Transverse colon (tissue), 4 donors: ENCODE data around the gene CLN5. TPM values are rescaled to one million over a fixed set of nuclear protein-coding genes. Genes with fewer than 3 reads are reported as not detected.
A peak's percentile ranks its signal among the peaks of the same experiment; 100 is the strongest.

ENCODE experiments used
- DNase-seq: peaks from one replicate; pipeline ENCODE4 v3.0.0-alpha.2; 2019
- H3K27ac ChIP-seq, 4 donors: fragments of 200-600 bp; sonication (generic); 2 replicates each; pipeline ENCODE4 v1.5.1; 2016 to 2018; ENCODE audit warnings: inconsistent platforms in 4 of 4
- H3K27me3 ChIP-seq: fragments of 200-600 bp; sonication (generic); 2 replicates; pipeline ENCODE4 v1.5.1; 2017; ENCODE audit warnings: inconsistent platforms
- H3K36me3 ChIP-seq, 4 donors: fragments of 200-600 bp; sonication (generic); 2 replicates each; pipeline ENCODE4 v1.5.1; 2017 to 2019; ENCODE audit warnings: inconsistent platforms in 4 of 4
- H3K4me1 ChIP-seq, 4 donors: fragments of 200-600 bp; sonication (generic); 2 replicates each; pipeline ENCODE4 v1.5.1; 2017 to 2020; ENCODE audit warnings: inconsistent platforms in 4 of 4
- H3K4me3 ChIP-seq, 4 donors: fragments of 200-600 bp; sonication (generic); 1 replicate in 1 of 4; 2 replicates in 3 of 4; pipeline versions ENCODE4 v1.5.1 to v1.6.1; 2017 to 2019; ENCODE audit warnings: inconsistent platforms in 4 of 4
- H3K9me3 ChIP-seq, 2 donors: fragments of 200-600 bp; sonication (generic); 2 replicates each; pipeline ENCODE4 v1.5.1; 2017 to 2019; ENCODE audit warnings: inconsistent platforms in 2 of 2
- EP300 ChIP-seq: sonication (generic); formaldehyde crosslinking; IDR thresholded peaks from one replicate; pipeline ENCODE4 v1.6.1; 2017; ENCODE audit warnings: antibody characterized with exemption, low read depth
- POLR2A ChIP-seq: fragments of 450-650 bp; IDR thresholded peaks from one replicate; pipeline ENCODE4 v1.6.1; 2016; ENCODE audit warnings: antibody characterized with exemption, mild to moderate bottlenecking, moderate library complexity
- POLR2AphosphoS5 ChIP-seq, 3 donors: sonication (generic); formaldehyde crosslinking; IDR thresholded peaks; one replicate each; pipeline ENCODE4 v1.6.1; 2016; ENCODE audit warnings: antibody characterized with exemption in 3 of 3
- WGBS, 2 donors: methylation state at CpG; one replicate each; pipeline ENCODE4 v1.1.5; 2018; ENCODE audit warnings: low coverage in 1 of 2; 5-methylcytosine and 5-hydroxymethylcytosine counted together
- in situ Hi-C, 4 donors: fragments of 200-750 bp; cut with MboI; loops; one replicate each; pipeline versions ENCODE4 v1.15.0 to v1.15.1; 2017; ENCODE audit warnings: low sequenced_read_pairs in 3 of 4, low pct_ligation_motif_present in 1 of 4, low pct_unique_long_range_greater_than_20kb in 1 of 4
- intact Hi-C: fragments of 100-400 bp; cut with DNase I; formaldehyde crosslinking; loops from one replicate; pipeline ENCODE4 v1.15.1; 2023; ENCODE audit warnings: low total_unique reads
- total RNA-seq, 4 donors: library from RNA; depleted of rRNA; stranded (reverse); fragments of >200 nt; gene quantifications; one replicate each; pipeline ENCODE4 v1.1.0, GENCODE V29; 2016
- TF ChIP-seq, protein P1 (sequence below), 5 experiments: fragments of 200-600 bp in 3 of 5; fragments of 450-650 bp in 2 of 5; sonication (generic) in 3 of 5; IDR thresholded peaks; 1 replicate in 2 of 5; 2 replicates in 3 of 5; pipeline ENCODE4 v1.5.1; 2016 to 2017; ENCODE audit warnings: antibody characterized with exemption in 5 of 5, inconsistent platforms in 3 of 5, mild to moderate bottlenecking in 2 of 5, moderate library complexity in 1 of 5

The CLN5 gene
- total RNA-seq, 4 donors from 2014 or later = 1.6 to 28.7 (median 21.8) TPM

DNA sequence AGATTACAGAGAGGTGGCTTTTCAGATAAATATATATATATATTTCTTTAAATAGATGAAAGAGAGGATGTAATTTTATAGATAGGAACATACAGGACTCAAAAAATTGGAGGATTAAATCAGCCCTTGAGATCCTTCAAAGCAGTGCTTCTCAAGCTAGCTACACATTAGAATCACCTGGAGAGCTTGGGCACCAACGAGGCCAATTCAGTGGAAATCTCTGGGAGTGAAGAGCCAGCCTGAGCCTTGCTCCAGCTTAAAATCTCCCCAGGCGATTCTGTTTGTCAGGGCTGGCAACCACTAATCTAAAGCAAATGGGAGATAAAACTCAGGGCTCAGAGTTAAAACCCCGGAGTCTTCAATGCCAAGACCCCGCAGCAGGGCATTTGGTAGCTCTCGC lies 15.0 kb upstream of the CLN5 start:
- DNase-seq = no peak
- WGBS, 2 donors = 81 to 87% methylated on average over 3 to 5 of the region's 5 CpGs
- Histone ChIP-seq H3K4me3 (no peak overlapping the region), H3K27ac (no peak overlapping the region), H3K4me1 (peaks cover 2 to 10% (median 6%) of the 10 kb centered on the region in 4 donors), H3K36me3 (no peaks in the 10 kb centered on the region), H3K9me3 (no peaks in the 10 kb centered on the region), H3K27me3 (peaks cover 32% of the 10 kb centered on the region)
- no peak for TF ChIP-seq POLR2AphosphoS5 (IDR thresholded peaks at IDR 0.05)
- TF ChIP-seq POLR2A = no peak
- TF ChIP-seq, protein P1, sequence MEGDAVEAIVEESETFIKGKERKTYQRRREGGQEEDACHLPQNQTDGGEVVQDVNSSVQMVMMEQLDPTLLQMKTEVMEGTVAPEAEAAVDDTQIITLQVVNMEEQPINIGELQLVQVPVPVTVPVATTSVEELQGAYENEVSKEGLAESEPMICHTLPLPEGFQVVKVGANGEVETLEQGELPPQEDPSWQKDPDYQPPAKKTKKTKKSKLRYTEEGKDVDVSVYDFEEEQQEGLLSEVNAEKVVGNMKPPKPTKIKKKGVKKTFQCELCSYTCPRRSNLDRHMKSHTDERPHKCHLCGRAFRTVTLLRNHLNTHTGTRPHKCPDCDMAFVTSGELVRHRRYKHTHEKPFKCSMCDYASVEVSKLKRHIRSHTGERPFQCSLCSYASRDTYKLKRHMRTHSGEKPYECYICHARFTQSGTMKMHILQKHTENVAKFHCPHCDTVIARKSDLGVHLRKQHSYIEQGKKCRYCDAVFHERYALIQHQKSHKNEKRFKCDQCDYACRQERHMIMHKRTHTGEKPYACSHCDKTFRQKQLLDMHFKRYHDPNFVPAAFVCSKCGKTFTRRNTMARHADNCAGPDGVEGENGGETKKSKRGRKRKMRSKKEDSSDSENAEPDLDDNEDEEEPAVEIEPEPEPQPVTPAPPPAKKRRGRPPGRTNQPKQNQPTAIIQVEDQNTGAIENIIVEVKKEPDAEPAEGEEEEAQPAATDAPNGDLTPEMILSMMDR (IDR thresholded peaks at IDR 0.05) = no peak
- TF ChIP-seq EP300 = no peak
- in situ Hi-C loops = no loop called here
- intact Hi-C loops = no loop called here

DNA sequence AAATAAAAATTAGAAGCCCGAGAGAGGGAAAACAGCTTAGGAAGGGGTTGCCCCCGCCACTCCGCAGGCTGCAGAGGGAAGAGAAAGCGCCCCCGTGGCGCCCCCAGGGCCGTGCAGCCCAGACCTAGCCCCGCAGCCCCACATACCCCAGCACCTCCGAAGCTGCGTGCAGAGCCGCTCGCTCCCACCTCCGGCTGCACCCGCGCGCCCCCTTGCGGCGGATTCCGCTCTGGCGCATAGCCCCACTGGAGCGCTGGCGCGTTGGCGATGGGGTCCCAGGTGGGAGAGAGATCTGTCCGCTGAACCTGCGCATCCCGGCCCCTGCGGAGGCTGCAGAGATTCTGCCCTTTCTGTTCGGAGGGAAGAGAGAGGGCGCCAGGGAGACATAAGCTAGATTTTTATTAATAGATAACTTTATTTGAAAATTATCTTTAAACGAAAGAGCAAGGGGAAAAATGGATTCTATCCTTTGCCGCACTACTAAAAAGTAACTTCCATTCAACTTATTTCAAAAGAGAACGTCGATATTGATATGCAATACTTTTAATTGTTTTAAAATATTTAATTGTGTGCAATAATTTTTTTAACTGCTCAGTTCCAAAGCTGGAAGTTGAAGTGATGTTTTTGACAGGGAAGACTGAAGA lies 11.7 kb upstream of the CLN5 start:
- intact Hi-C loops (no loop called here), in situ Hi-C loops (no loop called here)
- Histone ChIP-seq H3K36me3 (no peaks in the 10 kb centered on the region), H3K9me3 (no peaks in the 10 kb centered on the region), H3K27me3 (peaks cover 34% of the 10 kb centered on the region), H3K4me3 (peak overlapping the region in 2 of 4 donors; percentile 25 to 41), H3K4me1 (peaks cover 2 to 10% (median 6%) of the 10 kb centered on the region in 4 donors), H3K27ac (no peak overlapping the region)
- TF ChIP-seq EP300 (no peak), POLR2A (no peak), POLR2AphosphoS5 (IDR thresholded peaks at IDR 0.05) (no peak)
- TF ChIP-seq, protein P1 (IDR thresholded peaks at IDR 0.05) = peak; percentile 82 to 99 (median 98)
- 4 to 7% methylated on average over 20 to 34 of the region's 34 CpGs for WGBS, 2 donors
- DNase-seq = peak; percentile 83

DNA sequence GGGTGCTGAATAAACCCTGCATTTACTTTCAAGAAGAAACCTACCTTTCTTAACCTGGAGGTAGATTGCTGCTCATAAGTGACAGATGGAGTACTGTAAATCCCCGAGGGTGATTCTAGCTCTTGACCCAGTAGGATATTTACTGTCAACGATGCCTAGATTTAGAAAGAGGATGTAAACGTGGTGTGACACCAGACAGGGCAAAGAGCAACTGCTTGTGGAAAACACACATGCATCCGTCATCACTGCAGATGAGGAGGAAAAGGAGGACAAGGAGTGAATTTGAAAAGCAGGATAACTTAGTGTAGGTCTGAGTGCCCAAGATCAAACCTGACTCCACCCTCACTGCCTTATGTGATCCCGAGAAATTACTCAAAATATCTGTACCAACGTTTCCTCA lies 9.8 kb upstream of the CLN5 start:
- H3K27me3 ChIP-seq = peaks cover 34% of the 10 kb centered on the region
- intact Hi-C loops (no loop called here), in situ Hi-C loops (no loop called here)
- H3K36me3 ChIP-seq = no peaks in the 10 kb centered on the region
- no peak for DNase-seq
- WGBS, 2 donors = 50 to 57% methylated on average over 6 of the region's 6 CpGs
- TF ChIP-seq POLR2A (no peak), EP300 (no peak), POLR2AphosphoS5 (IDR thresholded peaks at IDR 0.05) (no peak)
- TF ChIP-seq, protein P1 (IDR thresholded peaks at IDR 0.05) = no peak
- no peak overlapping the region for H3K4me3 ChIP-seq
- H3K27ac ChIP-seq = no peak overlapping the region
- peaks cover 2 to 10% (median 6%) of the 10 kb centered on the region in 4 donors for H3K4me1 ChIP-seq
- H3K9me3 ChIP-seq = no peaks in the 10 kb centered on the region

DNA sequence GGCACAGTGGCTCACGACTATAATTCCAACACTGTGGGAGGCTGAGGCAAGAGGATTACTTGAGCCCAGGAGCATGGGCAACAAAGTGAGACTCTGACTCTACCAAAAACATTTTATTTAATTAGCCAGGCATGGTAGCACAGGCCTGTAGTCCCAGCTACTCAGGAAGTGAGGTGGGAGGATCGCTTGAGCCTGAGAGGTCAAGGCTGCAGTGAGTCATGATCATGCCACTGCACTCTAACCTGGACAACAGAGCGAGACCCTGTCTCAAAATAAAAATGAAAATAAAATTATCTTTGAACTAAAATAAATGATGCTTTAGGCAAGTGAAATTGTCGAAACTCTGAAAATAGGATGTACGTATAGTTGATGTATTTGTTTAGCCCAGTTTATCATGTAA lies 8.2 kb upstream of the CLN5 start:
- H3K4me1 ChIP-seq = peaks cover 2 to 10% (median 6%) of the 10 kb centered on the region in 4 donors
- TF ChIP-seq EP300 (no peak), POLR2AphosphoS5 (IDR thresholded peaks at IDR 0.05) (no peak), POLR2A (no peak)
- TF ChIP-seq, protein P1 (IDR thresholded peaks at IDR 0.05) = no peak
- no peaks in the 10 kb centered on the region for H3K9me3 ChIP-seq
- H3K4me3 ChIP-seq = no peak overlapping the region
- 66 to 79% methylated on average over 4 to 5 of the region's 5 CpGs for WGBS, 2 donors
- peaks cover 38% of the 10 kb centered on the region for H3K27me3 ChIP-seq
- intact Hi-C loops (no loop called here), in situ Hi-C loops (no loop called here)
- DNase-seq = no peak
- H3K27ac ChIP-seq = no peak overlapping the region
- no peaks in the 10 kb centered on the region for H3K36me3 ChIP-seq
